AG04449 (cell line): Measurements from ENCODE around the gene RPN2.

Experiments
- CTCF ChIA-PET: fragments of 350-600 bp; formaldehyde crosslinking; extraction: SDS; loops from one replicate; lab custom pipeline; 2021; ENCODE audit warnings: antibody characterized with exemption; lab: Yijun Ruan, JAX
- POLR2A ChIA-PET: fragments of 400-600, 350-600 bp; formaldehyde crosslinking; extraction: SDS; loops from one replicate; lab custom pipeline; 2020; ENCODE audit warnings: antibody characterized with exemption, inconsistent platforms; lab: Yijun Ruan, JAX
- DNase-seq: peaks from one replicate; pipeline ENCODE4 v3.0.0-alpha.2; 2010; ENCODE audit warnings: low read depth, low spot score
- H3K4me3 ChIP-seq: 2 replicates; pipeline ENCODE4 v1.5.1; 2011; ENCODE audit warnings: low read depth, mild to moderate bottlenecking, control low read depth, low read length
- CTCF ChIP-seq: IDR thresholded peaks from one replicate; pipeline ENCODE4 v1.5.1; 2011; ENCODE audit warnings: mild to moderate bottlenecking, moderate library complexity, low read length, control low read depth, inconsistent platforms; ENCODE audit not compliant: insufficient read depth; ENCODE audit errors: missing control alignments

The RPN2 gene

GRCh38 chr20:37237656-37238055 is 58.5 kb downstream of the RPN2 start:
- ChIA-PET POLR2A (no interaction called here), CTCF (interaction anchor here (2.2 kb wide), 1 partner anchor 35 kb away, joined by 9 read pairs; no protein-coding TSS in a partner anchor)
- no peak for DNase-seq
- no peak for TF ChIP-seq CTCF
- H3K4me3 ChIP-seq = no peak overlapping the region

DNA sequence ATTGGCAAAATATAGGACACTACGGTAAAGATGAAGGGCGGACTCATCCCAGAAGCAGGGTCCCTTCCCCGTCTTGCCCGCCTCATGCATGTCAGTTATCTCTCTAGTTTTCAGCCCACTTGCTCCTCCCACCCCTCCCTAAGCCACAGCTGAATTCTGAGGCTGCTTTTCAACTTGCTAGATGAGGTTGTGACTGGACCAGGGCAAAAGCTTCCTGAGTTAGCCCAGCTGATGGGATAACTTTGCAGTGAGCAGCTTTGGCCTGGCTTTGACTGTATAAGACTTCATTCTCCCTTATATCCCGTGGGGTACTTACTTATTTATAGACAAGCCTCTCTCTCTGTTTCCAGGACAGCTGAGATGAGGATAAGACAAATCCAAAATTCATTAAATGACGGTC is 59.3 kb downstream of the RPN2 start:
- no peak for TF ChIP-seq CTCF
- CTCF ChIA-PET = no interaction called here
- POLR2A ChIA-PET = no interaction called here
- H3K4me3 ChIP-seq = no peak overlapping the region
- DNase-seq = no peak

DNA sequence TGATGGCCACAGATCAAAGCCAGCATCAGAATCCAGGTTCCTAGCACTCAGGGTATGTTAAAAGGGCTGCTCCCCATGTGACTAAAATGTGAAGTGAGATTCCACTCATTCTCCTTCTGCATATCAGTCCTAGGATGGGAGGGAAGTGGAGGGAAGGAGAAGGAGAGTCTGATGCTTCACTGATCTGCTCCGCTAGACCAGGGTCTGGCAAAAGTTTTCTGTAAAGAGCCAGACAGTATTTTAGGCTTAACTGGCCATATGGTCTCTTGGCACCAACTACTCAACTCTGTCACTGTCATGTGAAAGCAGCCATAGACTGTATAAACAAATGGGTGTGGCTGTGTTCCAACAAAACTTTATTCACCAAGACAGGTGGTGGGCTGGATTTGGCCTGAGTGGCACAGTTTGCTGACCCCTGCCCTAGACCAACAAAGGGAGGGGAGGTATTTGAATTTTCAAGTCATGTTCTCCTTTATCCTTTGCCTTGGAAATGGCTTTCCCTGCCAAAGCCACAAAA is 59.9 kb downstream of the RPN2 start:
- ChIA-PET POLR2A (no interaction called here), CTCF (no interaction called here)
- TF ChIP-seq CTCF = no peak
- no peak for DNase-seq
- H3K4me3 ChIP-seq = no peak overlapping the region

DNA sequence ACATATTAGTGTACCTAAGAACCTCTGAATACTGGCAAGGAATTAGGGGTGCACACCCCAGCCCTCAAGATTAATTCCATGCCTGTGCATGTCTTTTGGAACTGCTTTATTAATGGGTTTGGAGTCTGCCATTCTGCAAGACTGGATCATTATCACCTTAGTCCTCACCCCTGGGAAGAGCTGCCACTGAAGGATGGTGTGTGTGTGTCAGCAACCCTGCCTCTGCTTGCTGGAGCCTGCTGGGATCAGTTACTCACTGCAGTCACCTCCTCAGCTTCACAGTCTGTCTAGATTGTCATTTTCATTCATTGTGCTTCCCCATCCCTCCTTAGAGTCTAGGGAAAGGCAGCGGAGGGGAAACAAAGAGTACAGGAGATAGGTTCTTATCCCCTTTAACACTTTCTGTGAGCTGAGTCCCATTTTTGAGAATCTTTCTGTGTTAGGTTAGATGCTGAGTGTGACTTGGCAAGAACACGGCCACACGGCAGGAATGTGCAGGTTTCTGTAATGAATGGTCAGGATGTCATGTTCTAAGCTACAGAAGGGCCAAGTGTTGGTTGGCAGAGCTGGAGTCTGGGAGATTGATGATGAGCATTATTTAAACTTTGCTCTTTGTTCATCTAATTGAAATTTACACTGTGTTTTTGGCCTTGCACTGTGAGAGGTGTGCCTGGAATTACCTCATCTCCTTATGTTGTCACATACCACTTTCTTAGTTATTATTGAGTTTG is 61.4 kb downstream of the RPN2 start:
- ChIA-PET POLR2A (no interaction called here), CTCF (interaction anchor here (0.8 to 2.6 kb wide), 3 partner anchors 29 to 294 kb away, joined by 3 to 11 read pairs (median 6); no protein-coding TSS in a partner anchor)
- TF ChIP-seq CTCF = no peak
- DNase-seq = no peak
- no peak overlapping the region for H3K4me3 ChIP-seq

GRCh38 chr20:37242503-37242902 is 63.4 kb downstream of the RPN2 start:
- H3K4me3 ChIP-seq = no peak overlapping the region
- ChIA-PET POLR2A (no interaction called here), CTCF (interaction anchor here (0.9 to 2.6 kb wide), 2 partner anchors 24 to 47 kb away, joined by 3 to 11 read pairs; no protein-coding TSS in a partner anchor)
- no peak for DNase-seq
- no peak for TF ChIP-seq CTCF
